Stimulated activated naive CD4-positive, alpha-beta T cell (primary cell): ENCODE data around the gene TM4SF4.

ENCODE experiments used
- DNase-seq, 6 experiments: peaks; one replicate each; lab custom pipeline; 2025; lab: John Stamatoyannopoulos, UW

The TM4SF4 gene

GRCh38 chr3:149512073-149512782 is 37.7 kb downstream of the TM4SF4 start:
- DNase-seq, result no peak

- no peak for DNase-seq
Measured at GRCh38 chr3:149514471-149514870, 40.0 kb downstream of the TM4SF4 start.

- DNase-seq, result no peak
Measured at GRCh38 chr3:149515249-149515648, 40.8 kb downstream of the TM4SF4 start.

- DNase-seq, result no peak
Measured at GRCh38 chr3:149516920-149517319, 42.4 kb downstream of the TM4SF4 start.

- DNase-seq, result no peak
Measured at GRCh38 chr3:149519912-149520311, 45.4 kb downstream of the TM4SF4 start.

GRCh38 chr3:149523512-149524299 is 49.2 kb downstream of the TM4SF4 start:
- DNase-seq, result no peak

GRCh38 chr3:149527531-149528339 is 53.2 kb downstream of the TM4SF4 start:
- DNase-seq, result no peak

GRCh38 chr3:149528340-149528650 is 53.8 kb downstream of the TM4SF4 start:
- no peak for DNase-seq

GRCh38 chr3:149529099-149529498 is 54.6 kb downstream of the TM4SF4 start:
- DNase-seq, result no peak

- no peak for DNase-seq
Measured at GRCh38 chr3:149532489-149533180, 58.1 kb downstream of the TM4SF4 start.

- DNase-seq, result no peak
Measured at GRCh38 chr3:149534082-149534481, 59.6 kb downstream of the TM4SF4 start.

- DNase-seq, result no peak
Measured at GRCh38 chr3:149534671-149535332, 60.3 kb downstream of the TM4SF4 start.

- DNase-seq, result no peak
Measured at GRCh38 chr3:149535333-149535685, 60.8 kb downstream of the TM4SF4 start.

GRCh38 chr3:149536429-149536828 is 61.9 kb downstream of the TM4SF4 start:
- no peak for DNase-seq

- no peak for DNase-seq
Measured at GRCh38 chr3:149538371-149538770, 63.9 kb downstream of the TM4SF4 start.

- no peak for DNase-seq
Measured at GRCh38 chr3:149541091-149541491, 66.6 kb downstream of the TM4SF4 start.

GRCh38 chr3:149542375-149543312 is 68.1 kb downstream of the TM4SF4 start:
- DNase-seq, result no peak

GRCh38 chr3:149545049-149545448 is 70.6 kb downstream of the TM4SF4 start:
- no peak for DNase-seq

- no peak for DNase-seq
Measured at GRCh38 chr3:149547413-149547812, 72.9 kb downstream of the TM4SF4 start.

GRCh38 chr3:149547954-149548668 is 73.6 kb downstream of the TM4SF4 start:
- DNase-seq, result no peak
